ENCODE results near the gene EFCAB7. TPM values are rescaled to one million over a fixed set of nuclear protein-coding genes. Genes with fewer than 3 reads are reported as not detected.

EFCAB7 gene
- total and polyA plus RNA-seq, 2 of the 13 experiments (the other 11 are each of a cell fraction or from before 2014, with no cell fraction given) = 1.7 to 5.4 TPM

DNA sequence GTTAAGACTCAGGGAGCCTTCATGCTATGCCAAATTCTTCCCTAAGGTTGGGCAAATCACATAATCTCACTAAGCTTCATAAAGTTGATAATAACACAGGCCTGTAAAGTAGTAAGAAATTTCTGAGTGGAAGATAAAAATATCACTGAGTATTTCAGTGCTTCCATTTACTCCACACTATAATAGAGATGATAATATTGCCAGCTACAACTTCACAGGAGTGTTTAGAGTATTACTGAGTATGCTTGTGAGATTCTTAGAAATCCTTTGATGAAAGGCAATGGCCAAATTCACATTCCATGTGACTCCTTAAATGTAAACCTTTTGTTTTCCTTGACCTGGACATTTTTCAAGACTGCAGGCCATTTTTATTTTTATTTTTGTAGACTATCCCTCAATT lies 10.7 kb upstream of the EFCAB7 start:
- Histone ChIP-seq H3K9me3 (ENCODE audit: low read length) (no peaks in the 10 kb centered on the region), H3K4me3 (replicated peaks in 1 of 3; ENCODE audit: insufficient read depth in 1 of 3, low read depth in 2 of 3, low read length in 3 of 3) (no peak overlapping the region), H3K27me3 (ENCODE audit: control insufficient read depth in 1 of 2, insufficient read depth in 2 of 2, low read length in 2 of 2) (no peaks in the 10 kb centered on the region), H3K36me3 (replicated peaks in 1 of 2; ENCODE audit: control insufficient read depth in 1 of 2, insufficient read depth in 2 of 2, low read length in 2 of 2) (peaks cover 0 to 3% of the 10 kb centered on the region in 2 experiments; a peak in 2 of 5 replicates), H3K27ac (ENCODE audit: extremely low read length, insufficient read depth, low read length) (no peak overlapping the region), H4K20me1 (ENCODE audit: insufficient read depth, low read length) (no peaks in the 10 kb centered on the region), H3K9ac (ENCODE audit: insufficient read depth, low read depth, low read length) (no peak overlapping the region), H3K79me2 (ENCODE audit: insufficient read depth, low read length) (no peaks in the 10 kb centered on the region), H3K4me2 (ENCODE audit: low read depth, low read length) (no peak overlapping the region), H3K4me1 (ENCODE audit: insufficient read depth, low read length) (no peaks in the 10 kb centered on the region), H2AFZ (ENCODE audit: low read length) (no peak overlapping the region)
- ChIA-PET CTCF (ENCODE audit: low intra/inter-chr PET ratio, low total read pairs) (no interaction called here), POLR2A (no interaction called here)
- ATAC-seq (no peak), FAIRE-seq (no peak), DNase-seq (ENCODE audit: low spot score) (no peak)
- BruUV-seq (replicated peaks) = no TSS peak
- TF ChIP-seq HOXA9 (CRISPR knock-in tag; IDR thresholded peaks at IDR 0.05; ENCODE audit: borderline replicate concordance) (no peak), ZSCAN25 (CRISPR knock-in tag; IDR thresholded peaks at IDR 0.05) (no peak), SP1 (IDR thresholded peaks at IDR 0.05) (no peak), SP1 (CRISPR knock-in tag; IDR thresholded peaks at IDR 0.05) (no peak), TSC22D2 (CRISPR knock-in tag; IDR thresholded peaks at IDR 0.05; ENCODE audit: borderline replicate concordance) (no peak), ZNF883 (CRISPR knock-in tag; IDR thresholded peaks at IDR 0.05; ENCODE audit: not compliant biosample characterization) (no peak), RNF2 (conservative IDR thresholded peaks at IDR 0.05; ENCODE audit: low read depth) (no peak)
- intact Hi-C loops (cut with micrococcal nuclease; ENCODE audit: unreplicated experiment) = no loop called here
- in situ Hi-C loops (cut with HindIII; ENCODE audit: extremely low pct_ligation_motif_present, low pct_unique_long_range_greater_than_20kb) = no loop called here

DNA sequence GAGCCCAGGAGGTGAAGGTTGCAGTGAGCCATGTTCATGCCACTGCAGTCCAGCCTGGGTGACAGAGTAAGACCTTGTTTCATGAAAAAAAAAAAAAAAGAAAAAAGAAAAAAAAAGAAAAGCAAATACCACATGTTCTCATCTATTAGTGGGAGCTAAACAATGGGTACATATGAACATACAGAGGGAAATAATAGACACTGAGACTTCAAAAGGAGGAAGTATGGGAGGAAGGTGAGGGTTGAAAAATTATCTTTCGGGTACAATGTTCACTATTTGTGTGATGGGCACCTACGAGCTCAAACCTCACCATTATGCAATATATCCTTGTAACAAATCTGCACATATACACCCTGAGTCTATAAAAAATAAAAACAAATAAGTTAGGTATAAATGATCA lies 6.7 kb upstream of the EFCAB7 start:
- WGBS (ENCODE audit: low lambda C conversion rate) = 82% methylated on average over 2 of the region's 2 CpGs
- Histone ChIP-seq H3K36me3 (replicated peaks in 1 of 2; ENCODE audit: control insufficient read depth in 1 of 2, insufficient read depth in 2 of 2, low read length in 2 of 2) (no peaks in the 10 kb centered on the region), H3K27me3 (ENCODE audit: control insufficient read depth in 1 of 2, insufficient read depth in 2 of 2, low read length in 2 of 2) (no peaks in the 10 kb centered on the region), H3K79me2 (ENCODE audit: insufficient read depth, low read length) (peaks cover 3% of the 10 kb centered on the region), H3K27ac (ENCODE audit: extremely low read length, insufficient read depth, low read length) (no peak overlapping the region), H3K9me3 (ENCODE audit: low read length) (no peaks in the 10 kb centered on the region), H3K9ac (ENCODE audit: insufficient read depth, low read depth, low read length) (no peak overlapping the region), H3K4me1 (ENCODE audit: insufficient read depth, low read length) (peaks cover 6% of the 10 kb centered on the region), H3K4me2 (ENCODE audit: low read depth, low read length) (no peak overlapping the region), H3K4me3 (replicated peaks in 1 of 3; ENCODE audit: insufficient read depth in 1 of 3, low read depth in 2 of 3, low read length in 3 of 3) (no peak overlapping the region), H2AFZ (ENCODE audit: low read length) (no peak overlapping the region), H4K20me1 (ENCODE audit: insufficient read depth, low read length) (no peaks in the 10 kb centered on the region)
- ChIA-PET CTCF (ENCODE audit: low intra/inter-chr PET ratio, low total read pairs) (no interaction called here), POLR2A (no interaction called here)
- ATAC-seq (no peak), DNase-seq (ENCODE audit: low spot score) (peak; percentile 10), FAIRE-seq (no peak)
- in situ Hi-C loops (cut with HindIII; ENCODE audit: extremely low pct_ligation_motif_present, low pct_unique_long_range_greater_than_20kb) = no loop called here
- no TSS peak for BruUV-seq (replicated peaks)
- TF ChIP-seq HDAC6 (IDR thresholded peaks at IDR 0.05; ENCODE audit: low read depth, low read length) (no peak), ZNF543 (CRISPR knock-in tag; IDR thresholded peaks at IDR 0.05) (no peak), ZMAT3 (CRISPR knock-in tag; conservative IDR thresholded peaks at IDR 0.05) (no peak), GTF2F1 (IDR thresholded peaks at IDR 0.05; ENCODE audit: low read length) (no peak), PHF20 (CRISPR knock-in tag; IDR thresholded peaks at IDR 0.05) (no peak)
- TF ChIP-seq, protein P1, sequence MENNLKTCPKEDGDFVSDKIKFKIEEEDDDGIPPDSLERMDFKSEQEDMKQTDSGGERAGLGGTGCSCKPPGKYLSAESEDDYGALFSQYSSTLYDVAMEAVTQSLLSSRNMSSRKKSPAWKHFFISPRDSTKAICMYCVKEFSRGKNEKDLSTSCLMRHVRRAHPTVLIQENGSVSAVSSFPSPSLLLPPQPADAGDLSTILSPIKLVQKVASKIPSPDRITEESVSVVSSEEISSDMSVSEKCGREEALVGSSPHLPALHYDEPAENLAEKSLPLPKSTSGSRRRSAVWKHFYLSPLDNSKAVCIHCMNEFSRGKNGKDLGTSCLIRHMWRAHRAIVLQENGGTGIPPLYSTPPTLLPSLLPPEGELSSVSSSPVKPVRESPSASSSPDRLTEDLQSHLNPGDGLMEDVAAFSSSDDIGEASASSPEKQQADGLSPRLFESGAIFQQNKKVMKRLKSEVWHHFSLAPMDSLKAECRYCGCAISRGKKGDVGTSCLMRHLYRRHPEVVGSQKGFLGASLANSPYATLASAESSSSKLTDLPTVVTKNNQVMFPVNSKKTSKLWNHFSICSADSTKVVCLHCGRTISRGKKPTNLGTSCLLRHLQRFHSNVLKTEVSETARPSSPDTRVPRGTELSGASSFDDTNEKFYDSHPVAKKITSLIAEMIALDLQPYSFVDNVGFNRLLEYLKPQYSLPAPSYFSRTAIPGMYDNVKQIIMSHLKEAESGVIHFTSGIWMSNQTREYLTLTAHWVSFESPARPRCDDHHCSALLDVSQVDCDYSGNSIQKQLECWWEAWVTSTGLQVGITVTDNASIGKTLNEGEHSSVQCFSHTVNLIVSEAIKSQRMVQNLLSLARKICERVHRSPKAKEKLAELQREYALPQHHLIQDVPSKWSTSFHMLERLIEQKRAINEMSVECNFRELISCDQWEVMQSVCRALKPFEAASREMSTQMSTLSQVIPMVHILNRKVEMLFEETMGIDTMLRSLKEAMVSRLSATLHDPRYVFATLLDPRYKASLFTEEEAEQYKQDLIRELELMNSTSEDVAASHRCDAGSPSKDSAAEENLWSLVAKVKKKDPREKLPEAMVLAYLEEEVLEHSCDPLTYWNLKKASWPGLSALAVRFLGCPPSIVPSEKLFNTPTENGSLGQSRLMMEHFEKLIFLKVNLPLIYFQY (CRISPR knock-in tag; IDR thresholded peaks at IDR 0.05; ENCODE audit: borderline replicate concordance) = no peak
- TF ChIP-seq, protein P2, sequence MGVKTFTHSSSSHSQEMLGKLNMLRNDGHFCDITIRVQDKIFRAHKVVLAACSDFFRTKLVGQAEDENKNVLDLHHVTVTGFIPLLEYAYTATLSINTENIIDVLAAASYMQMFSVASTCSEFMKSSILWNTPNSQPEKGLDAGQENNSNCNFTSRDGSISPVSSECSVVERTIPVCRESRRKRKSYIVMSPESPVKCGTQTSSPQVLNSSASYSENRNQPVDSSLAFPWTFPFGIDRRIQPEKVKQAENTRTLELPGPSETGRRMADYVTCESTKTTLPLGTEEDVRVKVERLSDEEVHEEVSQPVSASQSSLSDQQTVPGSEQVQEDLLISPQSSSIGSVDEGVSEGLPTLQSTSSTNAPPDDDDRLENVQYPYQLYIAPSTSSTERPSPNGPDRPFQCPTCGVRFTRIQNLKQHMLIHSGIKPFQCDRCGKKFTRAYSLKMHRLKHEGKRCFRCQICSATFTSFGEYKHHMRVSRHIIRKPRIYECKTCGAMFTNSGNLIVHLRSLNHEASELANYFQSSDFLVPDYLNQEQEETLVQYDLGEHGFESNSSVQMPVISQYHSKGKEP (CRISPR knock-in tag; IDR thresholded peaks at IDR 0.05) = no peak
- intact Hi-C loops (cut with micrococcal nuclease; ENCODE audit: unreplicated experiment) = no loop called here
